Neural cell (in vitro differentiated cells): ENCODE results near the gene HAP1.

Experiments
- CTCF ChIP-seq: fragments of 450-650 bp; IDR thresholded peaks from 2 replicates; pipeline ENCODE4 v1.5.1; 2014; ENCODE audit warnings: antibody characterized with exemption, mild to moderate bottlenecking, moderate library complexity; ENCODE audit not compliant: poor library complexity, severe bottlenecking
- EP300 ChIP-seq: fragments of 450-650 bp; conservative IDR thresholded peaks from 2 replicates; pipeline ENCODE4 v1.6.1; 2014; ENCODE audit warnings: antibody characterized with exemption, mild to moderate bottlenecking, moderate library complexity; ENCODE audit not compliant: poor library complexity, severe bottlenecking
- EZH2 ChIP-seq: fragments of 200-600, 300-800 bp; shearing (Covaris generic), sonication (generic); IDR thresholded peaks from 2 replicates; pipeline ENCODE4 v1.6.1; 2014; ENCODE audit warnings: antibody characterized with exemption, low read length, borderline replicate concordance, mild to moderate bottlenecking; ENCODE audit not compliant: insufficient read depth, poor library complexity, severe bottlenecking
- MXI1 ChIP-seq: fragments of 450-650 bp; conservative IDR thresholded peaks from 2 replicates; pipeline ENCODE4 v1.6.1; 2014; ENCODE audit warnings: antibody characterized with exemption, mild to moderate bottlenecking; ENCODE audit not compliant: poor library complexity, severe bottlenecking
- POLR2AphosphoS5 ChIP-seq: IDR thresholded peaks from 2 replicates; pipeline ENCODE4 v1.6.1; 2012
- RAD21 ChIP-seq: fragments of 450-650 bp; conservative IDR thresholded peaks from 2 replicates; pipeline ENCODE4 v1.6.1; 2014; ENCODE audit warnings: antibody characterized with exemption, mild to moderate bottlenecking, moderate library complexity
- SMC3 ChIP-seq: fragments of 450-650 bp; conservative IDR thresholded peaks from 2 replicates; pipeline ENCODE4 v1.6.1; 2014; ENCODE audit warnings: antibody characterized with exemption, mild to moderate bottlenecking, moderate library complexity; ENCODE audit not compliant: poor library complexity
- TAF1 ChIP-seq: IDR thresholded peaks from 2 replicates; pipeline ENCODE4 v1.6.1; 2012; ENCODE audit warnings: low read depth

- TF ChIP-seq CTCF, result no peak
- TF ChIP-seq RAD21, result no peak
- TF ChIP-seq MXI1, result no peak
- no peak for TF ChIP-seq EP300
- TF ChIP-seq EZH2, result no peak
- no peak for TF ChIP-seq SMC3
- TF ChIP-seq POLR2AphosphoS5, result no peak
- no peak for TF ChIP-seq TAF1
These were observed 35.0 kb upstream of the HAP1 start for GRCh38 chr17:41769346-41769862.
